HCEC 1CT (cell line): ENCODE data around the gene WDR27.

Experiments used
- DNase-seq: peaks from one replicate; pipeline ENCODE4 v3.0.0-alpha.2; 2017

The WDR27 gene

GRCh38 chr6:169425628-169426370 is 276.0 kb downstream of the WDR27 start:
- no peak for DNase-seq

GRCh38 chr6:169424821-169425240 is 277.0 kb downstream of the WDR27 start:
- DNase-seq: no peak

DNA sequence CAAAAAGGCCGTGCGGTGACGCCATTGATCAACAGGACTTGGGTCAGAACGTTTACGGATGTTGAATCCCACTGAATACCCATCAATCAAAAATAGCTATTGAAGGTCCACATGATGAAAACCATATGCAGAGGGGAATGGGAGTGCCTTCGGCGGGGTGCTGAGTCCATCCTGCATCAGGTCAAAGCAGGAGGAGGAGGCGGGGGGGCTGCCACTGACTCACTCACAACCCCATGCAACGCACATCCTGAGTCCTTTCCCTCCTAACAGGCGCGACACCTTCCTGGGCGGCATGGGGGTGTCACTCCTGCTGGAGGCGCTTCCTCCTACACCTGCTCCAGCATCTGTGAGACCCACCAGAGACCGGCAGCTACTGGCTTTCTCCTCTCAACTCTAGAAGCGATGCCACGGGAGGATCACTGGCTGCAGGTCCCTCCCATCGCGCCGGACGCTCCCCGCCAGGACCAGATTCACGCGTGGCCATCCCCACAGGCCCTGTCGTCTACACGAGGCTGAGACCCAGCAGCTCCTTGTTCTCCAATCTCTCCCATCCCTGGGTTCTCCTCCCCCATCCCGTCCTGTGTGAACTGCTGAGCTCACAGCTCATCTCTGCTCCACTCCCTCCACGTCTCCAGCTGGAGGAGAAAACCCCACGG is 277.6 kb downstream of the WDR27 start:
- no peak for DNase-seq

DNA sequence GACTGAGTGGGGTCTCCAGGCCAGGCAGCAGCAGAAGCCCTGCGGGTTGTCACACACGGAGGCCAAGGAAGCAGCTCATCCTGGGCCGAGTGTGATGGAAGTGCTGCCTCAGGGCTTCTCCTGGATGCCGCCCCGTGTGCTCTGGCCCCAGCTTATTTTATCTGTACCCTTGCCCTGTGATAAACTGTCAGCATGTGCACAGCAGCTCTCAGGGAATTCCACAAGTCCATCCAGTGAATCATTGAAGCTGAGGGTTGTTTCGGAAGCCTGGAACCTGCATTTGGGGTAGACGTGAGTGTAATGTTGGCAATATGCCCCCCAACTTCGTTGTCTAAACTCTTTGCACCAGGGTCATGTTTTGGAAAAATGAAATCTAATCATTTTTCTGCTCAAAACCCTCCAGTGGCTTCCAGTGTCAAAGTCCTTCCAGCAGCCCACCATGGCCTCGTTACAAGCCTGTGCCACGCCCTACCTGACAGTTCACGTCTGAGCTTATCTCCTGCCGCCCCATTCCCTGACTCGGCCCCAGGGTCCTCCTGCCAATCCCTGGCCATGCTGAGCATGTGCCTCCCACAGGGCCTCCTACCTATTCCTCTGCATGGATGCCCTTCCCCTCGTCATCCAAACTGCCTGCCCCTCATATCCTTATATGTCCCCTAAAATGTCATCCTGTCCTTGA is 280.1 kb downstream of the WDR27 start:
- no peak for DNase-seq

GRCh38 chr6:169420912-169421543 is 280.8 kb downstream of the WDR27 start:
- DNase-seq: no peak

- DNase-seq: no peak
Observed at GRCh38 chr6:169417101-169417500, 284.7 kb downstream of the WDR27 start.

GRCh38 chr6:169416249-169416648 is 285.6 kb downstream of the WDR27 start:
- DNase-seq: no peak

DNA sequence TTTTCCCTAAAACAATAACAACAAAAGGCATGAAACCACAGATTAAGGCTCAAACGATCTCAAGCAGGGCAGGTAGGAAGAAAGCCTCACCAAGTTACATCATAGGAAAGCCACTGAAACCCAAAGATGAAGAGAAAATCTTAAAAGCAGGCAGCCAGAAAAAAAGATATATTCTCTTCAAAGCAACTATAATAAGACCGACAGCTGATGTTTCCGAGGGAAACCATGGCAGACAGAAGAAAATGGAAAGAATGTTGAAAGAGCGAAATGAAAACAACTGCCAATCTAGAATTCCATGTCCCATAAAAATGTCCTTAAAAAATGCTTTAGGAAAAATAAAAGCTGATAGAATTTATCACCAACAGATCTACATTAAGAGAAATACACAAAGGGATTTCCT is 286.6 kb downstream of the WDR27 start:
- no peak for DNase-seq

GRCh38 chr6:169411722-169412121 is 290.1 kb downstream of the WDR27 start:
- no peak for DNase-seq

DNA sequence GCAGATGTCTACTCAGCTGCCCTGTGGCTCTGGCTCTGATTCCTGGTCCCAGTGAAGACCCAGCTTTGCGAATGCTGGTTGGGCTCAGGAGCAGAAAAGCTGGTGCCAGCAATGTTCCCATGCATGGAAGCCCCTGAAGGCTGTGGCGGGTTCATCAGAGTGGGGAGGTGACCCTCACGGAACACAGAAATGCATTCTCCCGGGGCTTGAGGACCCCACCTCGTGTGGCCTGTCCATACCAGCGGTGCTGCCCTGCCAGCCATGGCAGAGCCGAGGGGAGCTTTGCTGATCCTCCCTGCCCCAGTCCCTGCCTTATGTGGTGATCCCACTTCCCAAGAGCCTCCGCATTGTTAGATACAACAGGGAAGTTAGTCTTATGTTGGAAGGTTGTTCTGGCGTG is 290.5 kb downstream of the WDR27 start:
- DNase-seq: no peak

GRCh38 chr6:169409742-169410312 is 292.0 kb downstream of the WDR27 start:
- no peak for DNase-seq

DNA sequence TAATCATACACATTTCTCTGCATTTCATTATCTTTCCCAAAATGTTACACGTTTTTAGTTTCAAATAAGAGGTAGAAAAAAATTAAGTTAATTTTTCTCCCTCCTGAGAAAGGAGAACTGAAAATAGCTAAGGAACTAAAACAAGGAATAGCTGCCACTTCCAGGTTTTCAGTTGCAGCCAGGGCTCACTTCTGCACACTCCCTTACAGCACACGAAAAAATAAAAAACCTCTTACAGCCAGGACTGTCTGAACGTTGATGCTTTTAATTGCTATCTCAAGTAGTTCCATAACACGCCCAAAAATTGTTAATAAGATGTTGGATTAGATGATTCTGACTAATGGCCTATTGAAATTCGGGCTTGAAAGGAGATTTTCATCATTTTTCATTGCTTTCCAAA is 294.5 kb downstream of the WDR27 start:
- no peak for DNase-seq
